Measurements from ENCODE around the gene SLC26A2. TPM values are rescaled to one million over a fixed set of nuclear protein-coding genes. Genes with fewer than 3 reads are reported as not detected.

The SLC26A2 gene
- total RNA-seq, 2 experiments from 2014 or later = 2.1 to 2.8 TPM

- Histone ChIP-seq H3K9me3 (ENCODE audit: low read length) (no peaks in the 10 kb centered on the region), H4K20me1 (ENCODE audit: insufficient read depth, low read length) (no peaks in the 10 kb centered on the region), H3K36me3 (ENCODE audit: insufficient read depth, low read length) (no peaks in the 10 kb centered on the region), H3K4me2 (ENCODE audit: low read length) (no peak overlapping the region), H3K9me2 (ENCODE audit: insufficient read depth, low read length) (no peaks in the 10 kb centered on the region), H3K4me1 (ENCODE audit: insufficient read depth, low read length, poor library complexity, severe bottlenecking) (no peaks in the 10 kb centered on the region), H3K79me2 (ENCODE audit: insufficient read depth, low read depth, low read length) (no peaks in the 10 kb centered on the region), H3K4me3 (ENCODE audit: low read depth, low read length, poor library complexity, severe bottlenecking) (no peak overlapping the region), H2AFZ (ENCODE audit: low read length) (no peak overlapping the region), H3K27ac (ENCODE audit: low read depth, low read length, poor library complexity, severe bottlenecking) (no peak overlapping the region)
- TF ChIP-seq EZH2phosphoT487 (IDR thresholded peaks at IDR 0.05; ENCODE audit: borderline replicate concordance, low read depth, low read length) (no peak), CTCF (conservative IDR thresholded peaks at IDR 0.05; ENCODE audit: low read length) (no peak)
- no TSS peak for BruUV-seq (replicated peaks)
- DNase-seq (ENCODE audit: low spot score) = no peak
- ChIA-PET CTCF (ENCODE audit: unreplicated experiment) (no interaction called here), POLR2A (no interaction called here)
- intact Hi-C loops (cut with micrococcal nuclease; ENCODE audit: unreplicated experiment) = loop anchor here (10.0 kb wide), 1 partner anchor 135 kb away; no protein-coding TSS in a partner anchor
Observed at GRCh38 chr5:149969181-149969930, 8.8 kb downstream of the SLC26A2 start.

- no peak for DNase-seq (ENCODE audit: low spot score)
- intact Hi-C loops (cut with micrococcal nuclease; ENCODE audit: unreplicated experiment) = no loop called here
- Histone ChIP-seq H3K9me2 (ENCODE audit: insufficient read depth, low read length) (no peaks in the 10 kb centered on the region), H3K27ac (ENCODE audit: low read depth, low read length, poor library complexity, severe bottlenecking) (no peak overlapping the region), H3K79me2 (ENCODE audit: insufficient read depth, low read depth, low read length) (no peaks in the 10 kb centered on the region), H3K36me3 (ENCODE audit: insufficient read depth, low read length) (no peaks in the 10 kb centered on the region), H3K4me1 (ENCODE audit: insufficient read depth, low read length, poor library complexity, severe bottlenecking) (no peaks in the 10 kb centered on the region), H3K4me2 (ENCODE audit: low read length) (no peak overlapping the region), H3K4me3 (ENCODE audit: low read depth, low read length, poor library complexity, severe bottlenecking) (no peak overlapping the region), H2AFZ (ENCODE audit: low read length) (no peak overlapping the region), H3K9me3 (ENCODE audit: low read length) (no peaks in the 10 kb centered on the region), H4K20me1 (ENCODE audit: insufficient read depth, low read length) (no peaks in the 10 kb centered on the region)
- no TSS peak for BruUV-seq (replicated peaks)
- TF ChIP-seq CTCF (conservative IDR thresholded peaks at IDR 0.05; ENCODE audit: low read length) (no peak), EZH2phosphoT487 (IDR thresholded peaks at IDR 0.05; ENCODE audit: borderline replicate concordance, low read depth, low read length) (no peak)
- ChIA-PET CTCF (ENCODE audit: unreplicated experiment) (no interaction called here), POLR2A (interaction anchor here (0.7 to 1.0 kb wide), 3 partner anchors 79 to 492 kb away, joined by 3 to 5 read pairs (median 5); no protein-coding TSS in a partner anchor)
Observed at GRCh38 chr5:149975409-149975808, 14.9 kb downstream of the SLC26A2 start.

- H3K4me1 ChIP-seq (ENCODE audit: insufficient read depth, low read length, poor library complexity, severe bottlenecking) = no peaks in the 10 kb centered on the region
- no peaks in the 10 kb centered on the region for H3K79me2 ChIP-seq (ENCODE audit: insufficient read depth, low read depth, low read length)
- ChIA-PET POLR2A (interaction anchor here (0.9 kb wide), 1 partner anchor 9 kb away, joined by 3 read pairs; no protein-coding TSS in a partner anchor), CTCF (ENCODE audit: unreplicated experiment) (no interaction called here)
- no peaks in the 10 kb centered on the region for H3K9me3 ChIP-seq (ENCODE audit: low read length)
- BruUV-seq (replicated peaks) = no TSS peak
- H3K36me3 ChIP-seq (ENCODE audit: insufficient read depth, low read length) = no peaks in the 10 kb centered on the region
- no peaks in the 10 kb centered on the region for H4K20me1 ChIP-seq (ENCODE audit: insufficient read depth, low read length)
- no peaks in the 10 kb centered on the region for H3K9me2 ChIP-seq (ENCODE audit: insufficient read depth, low read length)
- TF ChIP-seq CTCF (conservative IDR thresholded peaks at IDR 0.05; ENCODE audit: low read length) (no peak), EZH2phosphoT487 (IDR thresholded peaks at IDR 0.05; ENCODE audit: borderline replicate concordance, low read depth, low read length) (no peak)
- intact Hi-C loops (cut with micrococcal nuclease; ENCODE audit: unreplicated experiment) = no loop called here
- no peak for DNase-seq (ENCODE audit: low spot score)
- no peak overlapping the region for H3K27ac ChIP-seq (ENCODE audit: low read depth, low read length, poor library complexity, severe bottlenecking)
- no peak overlapping the region for H3K4me2 ChIP-seq (ENCODE audit: low read length)
- no peak overlapping the region for H3K4me3 ChIP-seq (ENCODE audit: low read depth, low read length, poor library complexity, severe bottlenecking)
- no peak overlapping the region for H2AFZ ChIP-seq (ENCODE audit: low read length)
Observed at GRCh38 chr5:149979896-149980295, 19.3 kb downstream of the SLC26A2 start.
